ENCODE data around the gene MMP20.

MMP20 gene

DNA sequence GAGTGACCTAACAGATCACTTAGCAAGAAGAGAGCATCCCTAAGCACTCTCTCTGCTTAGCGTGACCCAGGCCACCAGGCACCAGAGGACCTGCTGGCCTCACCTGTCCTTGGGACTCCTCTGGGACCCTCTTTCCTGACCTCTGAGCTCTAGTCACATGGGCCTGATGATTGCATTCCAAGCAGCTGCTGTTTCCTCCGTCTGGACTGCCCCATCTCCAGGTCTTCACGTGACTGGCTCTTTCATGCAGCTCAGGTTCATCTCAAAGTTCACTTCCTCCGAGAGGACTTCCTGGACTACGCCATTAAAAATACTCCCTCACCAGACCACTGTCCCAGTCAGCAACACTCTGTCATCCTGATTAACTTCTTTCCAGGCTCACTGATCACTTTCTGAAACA is 2.9 kb downstream of the MMP20 start:
- DNase-seq (ENCODE audit: low read depth in 3 of 3) = no peak

DNA sequence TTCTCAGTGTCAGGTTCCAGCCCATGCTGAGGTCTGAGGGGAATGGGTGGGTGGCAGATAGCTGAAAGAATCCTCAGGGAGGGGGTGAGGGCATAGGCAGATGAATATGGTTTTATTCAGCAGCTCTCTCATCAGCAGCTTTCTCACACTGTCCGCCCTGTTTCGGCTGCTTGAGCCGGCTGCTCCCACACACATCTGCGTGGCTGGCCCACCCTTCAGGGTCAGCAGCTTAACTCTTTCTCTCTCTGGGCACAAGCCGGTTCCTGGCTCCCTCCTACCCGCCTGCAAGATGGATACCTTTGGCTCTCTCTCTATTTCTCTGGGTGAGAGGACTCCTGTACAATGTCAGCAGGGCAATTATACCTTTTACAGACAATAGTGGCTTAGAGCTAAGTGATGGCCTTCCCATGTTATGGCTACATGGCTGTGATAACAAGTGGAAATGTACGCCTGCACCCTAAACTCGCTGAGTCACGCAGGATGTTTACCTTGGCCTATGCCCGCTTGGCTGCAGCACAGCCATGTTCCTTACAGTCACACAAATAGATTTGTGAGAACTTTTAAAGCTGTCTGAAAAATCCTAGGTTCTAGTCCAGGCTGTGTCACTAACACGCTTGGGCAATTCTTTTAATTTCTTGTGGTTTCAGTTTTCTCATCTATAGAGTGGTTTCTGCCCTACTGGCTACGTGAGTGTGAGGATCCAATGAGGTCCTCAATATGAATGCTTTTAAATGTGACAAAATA is 4.1 kb downstream of the MMP20 start:
- no peak for DNase-seq (ENCODE audit: low read depth in 3 of 3)

DNA sequence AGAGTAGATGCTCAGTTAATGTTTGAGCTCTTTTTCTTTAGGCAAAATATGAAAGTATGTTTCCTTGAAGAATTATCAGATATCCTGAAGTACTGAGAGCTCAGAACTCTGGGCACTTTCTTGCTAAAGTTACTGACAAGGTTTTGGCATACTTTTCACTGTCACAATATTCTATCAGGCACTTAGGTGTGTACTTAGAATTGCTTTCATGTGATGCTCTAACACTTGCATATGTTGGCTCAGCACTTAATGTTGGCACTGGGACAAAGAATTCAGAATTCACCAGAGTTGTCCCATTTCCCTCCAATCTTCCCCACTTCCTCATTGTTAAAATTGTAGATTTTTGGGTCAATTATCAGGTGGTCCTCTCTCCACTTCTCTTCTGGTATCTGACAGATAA is 5.0 kb downstream of the MMP20 start:
- no peak for DNase-seq (ENCODE audit: low read depth in 3 of 3)

DNA sequence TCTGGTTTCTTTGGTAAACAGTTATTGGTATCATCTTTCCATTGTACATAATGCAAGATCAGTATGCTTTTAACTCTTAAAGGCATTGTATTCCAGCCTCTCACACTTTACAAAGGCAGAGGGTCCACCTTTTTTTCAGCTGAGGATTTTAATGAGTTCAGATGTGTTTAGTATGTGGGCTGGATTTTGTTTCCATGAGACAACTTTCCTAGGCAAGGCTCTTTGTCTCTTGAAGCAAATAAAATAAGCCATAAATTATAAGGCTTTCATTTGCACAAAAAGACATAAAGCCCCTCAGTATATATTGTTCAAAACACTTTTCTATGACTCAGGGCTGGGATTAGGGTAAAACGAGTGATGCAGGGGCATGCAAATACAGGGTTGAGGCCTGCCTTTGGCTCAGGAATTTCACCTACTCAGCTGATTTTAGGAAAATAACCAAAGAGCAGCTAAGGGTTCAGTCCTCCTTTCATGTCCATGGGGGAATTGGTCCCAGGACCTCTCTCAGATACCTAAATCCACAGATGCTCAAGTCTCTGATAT is 7.6 kb downstream of the MMP20 start:
- DNase-seq (ENCODE audit: low read depth in 3 of 3) = no peak

DNA sequence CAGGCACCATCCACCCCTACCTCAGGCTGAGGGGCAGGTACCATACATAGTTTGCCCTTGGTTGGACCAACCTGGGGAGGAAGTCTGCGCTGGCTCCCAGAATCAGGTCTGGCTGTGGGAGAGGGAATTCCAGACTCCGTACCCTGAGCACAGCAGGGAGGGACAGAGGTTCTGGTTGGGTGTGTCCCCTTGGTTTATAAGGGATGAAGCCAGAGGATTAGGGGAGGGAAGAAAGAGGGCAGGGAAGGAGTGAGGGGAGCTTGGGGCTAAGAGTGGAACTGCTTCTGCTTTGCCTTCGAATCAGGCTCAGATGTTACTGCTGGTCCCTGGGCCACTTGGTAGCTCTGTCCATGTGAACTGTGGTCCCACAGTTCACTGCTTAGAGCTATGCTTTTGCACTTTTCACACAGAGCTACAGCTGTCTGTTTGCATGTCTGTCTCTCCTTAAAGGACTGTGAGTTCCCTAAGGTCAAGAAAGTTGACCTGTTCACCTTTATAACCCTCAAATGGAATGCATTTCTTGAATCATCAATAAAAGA is 9.2 kb downstream of the MMP20 start:
- no peak for DNase-seq (ENCODE audit: low read depth in 3 of 3)

DNA sequence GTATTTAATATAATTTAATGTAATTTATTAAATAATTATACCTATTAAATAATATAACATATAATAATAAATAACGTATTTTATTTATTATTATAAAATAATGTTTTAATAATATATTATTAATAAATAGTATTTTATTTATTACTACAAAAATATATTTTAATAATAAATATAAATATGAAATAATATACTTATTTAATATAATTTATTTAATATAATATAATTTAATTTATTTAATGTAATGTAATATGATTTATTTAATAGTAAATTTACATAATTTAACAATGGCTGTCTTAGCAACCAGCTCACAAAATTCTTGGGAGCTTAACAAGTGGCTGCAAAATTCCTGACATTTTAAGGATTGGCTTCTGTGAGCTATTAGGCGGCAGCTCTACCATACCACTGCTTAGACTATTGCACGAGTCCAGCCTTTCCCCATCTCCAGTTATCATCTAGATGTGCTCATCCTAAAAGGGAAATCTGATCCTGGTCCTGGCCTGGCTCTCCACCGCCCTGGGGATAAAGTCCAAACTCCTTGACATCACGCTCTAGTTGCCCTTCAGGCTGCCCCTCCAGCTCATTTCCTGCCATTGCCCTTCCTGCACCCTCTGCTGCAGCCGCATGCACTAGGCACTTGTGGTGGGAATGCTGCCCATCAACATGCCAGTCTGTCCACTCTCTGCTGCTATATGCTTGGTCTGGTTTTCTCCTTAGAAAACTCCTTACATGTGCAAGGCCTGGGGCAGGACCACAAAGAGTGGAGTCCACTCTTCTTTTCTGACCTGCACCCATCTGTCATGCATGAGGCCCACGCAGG is 9.8 kb downstream of the MMP20 start:
- no peak for DNase-seq (ENCODE audit: low read depth in 3 of 3)

DNA sequence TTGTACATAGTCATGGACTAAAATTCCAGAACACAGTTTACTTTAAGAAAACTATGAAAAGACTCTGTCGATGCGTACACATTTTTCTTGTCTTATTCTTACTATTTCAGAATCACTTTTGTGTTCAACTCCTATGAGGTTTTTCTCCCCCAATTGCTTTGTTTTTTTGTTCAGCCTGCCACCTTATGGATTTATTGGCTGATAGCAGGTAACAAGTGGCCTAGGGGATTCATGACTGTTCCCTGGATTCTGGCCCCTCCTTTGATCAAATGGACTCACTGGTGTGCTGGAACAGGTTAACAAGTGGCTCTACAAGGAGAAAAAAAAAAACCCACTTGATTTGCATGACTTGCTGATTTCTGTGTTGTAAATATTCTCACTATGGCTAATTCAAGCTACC is 10.6 kb downstream of the MMP20 start:
- DNase-seq (ENCODE audit: low read depth in 3 of 3) = no peak

DNA sequence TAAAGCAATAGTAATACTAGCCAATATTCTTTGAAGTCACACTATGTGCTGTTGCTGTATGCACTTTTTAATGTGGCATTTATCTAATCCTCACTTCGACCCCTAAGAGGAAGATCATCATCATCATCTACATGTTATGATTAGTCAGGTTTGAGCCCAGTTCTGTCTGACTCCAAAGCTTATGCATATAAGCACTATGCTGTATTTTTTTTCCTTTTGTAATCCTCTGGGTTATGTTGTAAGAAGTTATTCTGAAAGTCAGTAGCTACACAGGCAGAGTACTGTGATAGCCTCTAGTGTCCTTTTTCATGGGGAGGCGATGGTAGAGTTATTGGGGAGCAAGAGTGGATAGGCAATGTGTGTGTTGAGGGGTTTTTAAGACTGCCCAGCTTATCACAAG is 11.1 kb downstream of the MMP20 start:
- no peak for DNase-seq (ENCODE audit: low read depth in 3 of 3)

DNA sequence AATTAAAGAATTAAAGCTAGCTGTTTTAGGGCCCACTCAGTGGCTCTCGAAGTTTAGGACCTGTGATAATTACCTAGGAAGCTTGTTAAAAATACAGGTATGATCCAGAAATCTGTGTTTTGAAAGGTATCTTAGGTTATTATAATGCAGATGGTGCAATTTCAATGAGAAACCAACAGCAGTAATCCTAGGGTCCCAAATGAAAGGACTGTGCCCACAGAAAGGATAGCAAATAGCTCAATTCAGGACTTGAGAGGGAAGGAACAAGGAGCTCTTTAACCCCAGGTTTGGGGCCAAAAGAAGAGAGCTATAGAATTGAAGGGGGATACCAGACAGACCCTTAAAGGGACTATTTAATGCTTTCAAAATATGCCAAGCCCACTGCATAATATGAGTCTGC is 11.7 kb downstream of the MMP20 start:
- DNase-seq (ENCODE audit: low read depth in 3 of 3) = no peak

DNA sequence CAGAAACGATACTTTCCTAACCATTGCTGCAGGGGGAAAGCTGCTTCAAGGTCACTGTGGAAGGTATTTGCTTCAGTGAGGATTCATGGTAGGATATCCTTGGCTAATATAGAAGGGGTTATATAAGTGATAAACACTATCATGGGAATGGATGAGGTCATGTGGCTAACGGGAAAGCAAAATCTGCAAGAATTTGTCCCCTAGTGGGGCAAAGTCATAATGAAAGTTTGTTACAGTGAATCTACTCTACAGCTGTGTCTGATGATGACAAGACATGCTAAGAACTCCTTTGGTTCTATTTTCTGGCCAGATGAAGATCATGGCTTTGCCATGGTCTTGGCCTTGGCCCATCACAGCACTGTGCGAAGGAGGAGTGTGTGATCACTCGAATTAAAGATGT is 13.8 kb downstream of the MMP20 start:
- DNase-seq (ENCODE audit: low read depth in 3 of 3) = no peak

DNA sequence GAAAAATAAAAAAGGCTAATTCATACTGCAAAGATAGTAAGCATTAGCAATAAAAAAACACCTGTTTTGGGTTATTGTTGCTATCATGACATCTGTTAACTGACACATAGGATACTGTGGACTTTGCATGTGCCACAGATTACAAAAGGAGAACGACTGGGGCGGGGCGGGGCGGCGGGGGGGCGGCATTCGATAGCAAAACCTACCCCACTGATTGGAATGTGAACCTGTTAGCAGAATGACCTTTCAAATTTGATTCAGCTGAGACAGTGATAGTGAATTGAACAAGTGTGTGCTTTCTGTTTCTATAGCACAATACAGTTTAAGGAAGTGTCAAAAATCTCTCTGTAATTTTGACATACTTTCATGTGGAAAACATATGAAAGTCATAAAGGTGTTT is 14.9 kb downstream of the MMP20 start:
- DNase-seq (ENCODE audit: low read depth in 3 of 3) = no peak

DNA sequence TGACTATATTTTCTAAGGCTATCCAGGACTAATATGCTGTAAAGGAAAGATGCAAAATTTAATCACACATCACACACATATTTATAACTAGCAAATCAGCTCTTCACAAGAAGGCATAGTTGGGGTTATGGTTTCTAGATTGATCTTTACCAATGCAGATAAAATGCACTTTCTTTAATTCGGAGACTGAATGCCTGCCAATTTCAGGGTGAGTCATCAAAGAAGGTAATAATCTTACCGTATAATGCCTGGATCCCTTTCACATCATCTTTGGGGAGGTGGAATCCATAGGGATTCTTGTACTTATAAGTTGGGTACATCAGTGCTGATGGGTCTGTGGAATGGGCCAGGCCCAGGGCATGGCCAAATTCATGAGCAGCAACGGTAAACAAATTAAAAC is 16.4 kb downstream of the MMP20 start:
- DNase-seq (ENCODE audit: low read depth in 3 of 3) = no peak

DNA sequence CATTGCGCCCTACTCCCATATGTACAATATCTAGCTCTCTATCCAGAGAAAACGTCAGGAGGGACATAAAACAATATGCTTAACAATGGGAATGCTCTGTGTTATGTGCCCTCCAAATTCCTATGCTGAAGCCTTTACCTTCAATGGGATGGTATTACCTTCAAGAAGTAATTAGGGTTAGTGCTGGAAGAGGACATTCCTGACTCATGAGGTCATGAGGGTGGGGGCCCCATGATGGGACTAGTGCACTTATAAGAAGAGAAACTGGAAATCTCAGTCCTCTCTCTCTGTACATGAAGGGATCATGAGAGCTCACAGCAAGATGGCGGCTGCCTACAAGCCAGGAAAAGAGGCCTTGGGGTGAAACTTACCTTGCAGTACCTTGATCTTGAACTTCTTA is 20.3 kb downstream of the MMP20 start:
- no peak for DNase-seq (ENCODE audit: low read depth in 3 of 3)

DNA sequence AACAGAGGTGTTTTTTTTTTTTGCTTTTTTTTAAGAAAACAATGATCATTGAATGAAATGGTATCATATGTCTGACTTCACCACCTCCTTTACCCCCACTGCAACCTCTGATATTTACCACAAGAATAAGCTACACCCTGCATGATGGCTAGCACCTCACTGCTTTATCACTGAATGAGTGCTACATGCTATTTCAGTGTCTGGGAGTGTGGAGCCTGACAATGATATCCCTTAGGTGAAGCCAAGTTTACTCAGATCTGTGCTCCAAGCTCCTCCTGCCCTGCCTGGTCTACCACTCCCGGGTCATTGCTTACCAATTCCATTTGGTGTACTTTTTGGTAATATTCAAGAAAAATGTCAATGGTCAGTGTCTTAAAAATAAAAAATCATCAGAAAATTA is 21.1 kb downstream of the MMP20 start:
- DNase-seq (ENCODE audit: low read depth in 3 of 3) = no peak

DNA sequence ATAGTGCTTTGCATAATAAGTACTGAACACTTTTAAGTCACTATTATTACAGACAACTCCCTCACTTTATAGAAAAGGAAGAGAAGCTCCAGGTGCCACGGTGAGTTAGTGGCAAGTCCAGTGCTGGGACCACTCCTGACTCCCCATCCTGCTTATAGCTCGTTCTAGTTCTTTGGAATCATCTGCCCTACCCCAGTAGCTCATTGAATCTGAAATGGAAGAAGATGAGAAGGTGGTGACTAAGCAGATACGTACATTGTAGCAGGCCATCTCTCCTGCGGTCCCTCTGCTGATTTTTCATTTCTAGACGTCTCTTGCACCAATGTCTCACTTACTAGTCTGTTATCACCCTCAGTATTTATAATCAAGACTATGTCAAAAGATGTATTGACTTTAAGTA is 21.6 kb downstream of the MMP20 start:
- DNase-seq (ENCODE audit: low read depth in 3 of 3) = no peak

DNA sequence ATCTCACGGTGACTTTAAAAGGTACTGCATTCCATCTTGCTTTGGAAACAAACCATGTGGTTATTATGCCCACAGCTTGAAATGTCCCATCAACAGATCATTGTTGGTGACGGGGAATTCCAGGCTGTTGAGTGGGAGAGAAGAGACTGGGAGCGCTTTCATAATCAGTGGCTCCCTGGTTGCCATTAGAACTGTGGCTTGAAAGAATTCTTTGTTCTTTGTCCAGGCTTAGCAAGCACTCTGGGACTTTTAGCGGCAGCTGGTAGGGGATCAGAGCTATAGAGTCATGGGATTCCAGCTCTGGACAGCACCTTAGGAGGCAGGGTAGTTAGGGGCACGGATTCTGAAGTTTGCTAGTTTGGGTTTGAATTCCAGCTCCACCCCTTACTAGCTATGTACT is 22.0 kb downstream of the MMP20 start:
- DNase-seq (ENCODE audit: low read depth in 3 of 3) = no peak

DNA sequence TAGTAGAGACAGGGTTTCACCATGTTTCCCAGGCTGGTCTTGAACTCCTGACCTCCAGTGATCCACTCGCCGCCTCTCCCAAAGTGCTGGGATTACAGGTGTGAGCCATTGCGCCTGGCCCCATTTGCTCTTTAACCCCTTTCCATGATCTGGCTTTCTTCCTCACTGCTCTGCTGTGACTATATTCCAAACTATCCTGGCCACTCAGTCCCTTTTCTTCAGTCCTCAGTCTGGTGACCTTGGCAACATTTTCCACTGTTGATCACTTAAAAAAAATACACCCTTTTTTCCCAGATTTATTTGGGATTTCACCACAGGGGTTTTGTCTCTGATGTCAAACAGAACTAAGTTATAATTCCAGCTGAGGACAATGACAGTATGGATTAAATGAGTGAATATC is 24.5 kb downstream of the MMP20 start:
- DNase-seq (ENCODE audit: low read depth in 3 of 3) = no peak

DNA sequence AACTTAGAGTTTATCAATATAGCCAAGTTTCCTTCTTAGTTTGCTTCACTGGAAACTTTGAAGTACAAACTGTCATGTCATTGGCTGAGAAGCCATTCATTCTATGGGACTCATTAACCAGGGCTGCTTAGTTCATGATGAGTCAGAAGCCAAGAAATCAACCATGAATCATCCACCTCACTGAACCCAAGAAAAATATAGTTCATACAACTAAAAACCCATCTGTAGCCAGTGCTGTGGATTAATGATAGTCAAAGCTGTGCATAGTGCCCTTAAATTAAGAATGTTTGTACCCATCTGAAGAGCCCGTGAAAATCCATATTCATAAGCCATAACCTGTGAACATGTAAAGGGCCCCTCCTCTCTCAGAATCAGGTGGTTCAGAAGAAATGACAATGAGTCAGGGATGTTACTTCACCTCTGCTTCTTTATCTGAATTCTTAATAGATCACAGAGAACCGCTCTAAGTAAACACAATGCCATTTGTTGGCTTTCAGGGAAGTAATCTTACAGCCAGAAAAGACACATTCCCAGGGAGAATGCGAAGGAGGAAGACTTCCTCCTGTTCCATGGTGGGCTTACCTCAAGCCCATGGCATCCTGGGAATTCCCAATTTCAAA is 25.4 kb downstream of the MMP20 start:
- DNase-seq (ENCODE audit: low read depth in 3 of 3) = no peak

DNA sequence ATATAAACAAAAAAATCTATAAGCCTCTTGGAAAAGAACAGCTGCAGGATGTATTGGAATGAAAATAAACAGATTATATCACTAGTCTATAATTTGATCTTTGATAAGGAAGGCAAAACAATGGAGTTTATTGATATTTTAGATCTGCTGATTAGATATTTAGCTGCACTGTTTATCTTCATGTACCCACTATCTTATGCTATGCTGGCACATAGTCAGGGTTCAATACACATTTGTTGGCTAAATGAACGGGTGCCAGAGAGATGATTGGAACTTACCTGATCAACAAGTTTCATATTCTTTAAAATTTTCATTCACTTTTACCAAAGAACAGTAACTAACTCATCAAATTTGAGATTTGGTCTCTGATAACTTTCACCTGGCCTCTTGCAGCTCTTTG is 26.9 kb downstream of the MMP20 start:
- DNase-seq (ENCODE audit: low read depth in 3 of 3) = no peak

DNA sequence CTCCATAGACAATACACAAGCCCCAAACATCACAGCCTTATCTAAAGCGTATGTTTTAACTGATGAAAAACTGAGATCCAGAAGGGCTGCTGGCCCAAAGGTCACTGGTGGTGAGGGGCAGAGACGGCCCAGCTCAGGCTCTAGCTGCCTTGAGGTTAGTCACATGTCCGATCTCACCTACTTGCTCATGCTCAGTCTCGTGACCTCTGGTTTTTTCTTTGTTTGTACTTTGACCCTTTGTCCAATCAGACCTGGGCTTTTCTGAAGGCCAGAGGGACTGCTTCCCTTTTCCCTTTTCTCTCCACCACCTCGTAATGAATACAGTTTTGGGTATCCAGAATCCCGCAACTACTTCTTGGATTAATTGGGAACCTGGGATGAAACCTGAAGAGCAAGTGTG is 28.6 kb downstream of the MMP20 start:
- DNase-seq (ENCODE audit: low read depth in 3 of 3) = no peak

DNA sequence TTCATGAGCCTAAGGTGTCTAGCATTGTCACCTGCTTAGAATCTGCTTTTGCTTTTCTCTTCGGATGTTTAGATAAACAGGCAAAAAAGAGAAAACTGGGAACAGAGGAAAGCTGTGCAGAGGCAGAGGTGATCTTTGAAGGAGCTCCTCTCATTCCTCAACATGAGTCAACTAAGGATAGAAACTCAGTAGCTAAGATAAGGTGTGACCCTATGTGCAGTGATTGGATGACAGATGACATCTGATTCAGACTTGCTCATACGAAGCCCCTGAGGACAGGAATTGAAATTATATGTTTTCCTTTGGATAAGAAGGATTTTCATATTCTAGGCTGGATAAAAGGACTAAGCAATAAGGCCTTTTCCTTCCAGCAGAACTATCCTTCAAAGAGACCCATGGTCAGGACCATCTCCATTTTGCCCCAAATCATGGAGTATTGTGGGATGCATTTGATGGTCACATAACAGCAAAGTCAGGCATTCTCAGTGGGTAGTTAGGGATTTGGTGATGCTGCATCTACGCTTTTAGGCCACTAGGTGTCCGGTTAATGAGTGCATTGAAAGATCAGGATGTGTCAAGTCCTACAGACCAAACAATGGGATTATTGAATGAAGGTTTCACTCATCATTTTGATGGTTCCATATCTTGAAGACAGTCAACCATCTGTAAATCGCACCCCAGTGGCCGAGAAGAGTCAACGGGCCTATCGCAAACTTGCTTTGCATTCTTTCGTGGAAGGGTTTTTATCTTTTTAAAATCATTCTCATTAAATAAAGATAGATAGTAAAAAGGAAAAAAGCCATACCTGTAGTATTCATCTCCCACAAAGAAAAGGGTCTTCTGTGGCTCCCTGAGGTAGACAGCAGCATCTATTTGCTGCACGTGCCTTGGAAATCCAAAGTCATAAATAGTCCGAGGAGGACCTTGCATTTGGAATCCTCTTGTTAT is 32.2 kb downstream of the MMP20 start:
- DNase-seq (ENCODE audit: low read depth in 3 of 3) = no peak
